ENCODE data around the gene TRIP6.

GRCh38 chr7:100836812-100837098 lies 30.4 kb upstream of the TRIP6 start:
- TF ChIP-seq CTCF (IDR thresholded peaks at IDR 0.05 in 4 of 5, conservative IDR thresholded peaks at IDR 0.05 in 1 of 5) (no peak), POLR2A (IDR thresholded peaks at IDR 0.05) (no peak)

Measured in gastrocnemius medialis (tissue), 4 donors.